H9 (cell line): ENCODE data around the gene FRZB. TPM values are rescaled to one million over a fixed set of nuclear protein-coding genes. Genes with fewer than 3 reads are reported as not detected.

Experiments
- DNase-seq: peaks from one replicate; pipeline ENCODE4 v3.0.0-alpha.2; 2017
- H2AFZ ChIP-seq: one replicate; pipeline ENCODE4 v1.6.1; 2013; ENCODE audit warnings: mild to moderate bottlenecking, low read length, control low read depth, moderate library complexity
- H2AK5ac ChIP-seq: 2 replicates; pipeline ENCODE4 v1.6.1; 2013; ENCODE audit warnings: low read length, control low read depth, mixed read lengths; ENCODE audit not compliant: insufficient read length
- H2BK120ac ChIP-seq: one replicate; pipeline ENCODE4 v1.6.1; 2013; ENCODE audit warnings: low read depth, mild to moderate bottlenecking, low read length, control low read depth, inconsistent platforms; ENCODE audit not compliant: poor library complexity, severe bottlenecking
- H2BK12ac ChIP-seq: 2 replicates; pipeline ENCODE4 v1.6.1; 2013; ENCODE audit warnings: low read length, control low read depth, mixed read lengths, low read depth; ENCODE audit not compliant: insufficient read length
- H2BK15ac ChIP-seq: 2 replicates; pipeline ENCODE4 v1.6.1; 2013; ENCODE audit warnings: low read depth, low read length, control low read depth
- H2BK20ac ChIP-seq: one replicate; pipeline ENCODE4 v1.6.1; 2013; ENCODE audit warnings: low read depth, mild to moderate bottlenecking, low read length, control low read depth, inconsistent platforms; ENCODE audit not compliant: poor library complexity, severe bottlenecking
- H2BK5ac ChIP-seq: 2 replicates; pipeline ENCODE4 v1.6.1; 2013; ENCODE audit warnings: low read length, control low read depth, mixed read lengths; ENCODE audit not compliant: insufficient read length
- H3K14ac ChIP-seq: 2 replicates; pipeline ENCODE4 v1.6.1; 2013; ENCODE audit warnings: low read length, control low read depth; ENCODE audit not compliant: insufficient read depth
- H3K18ac ChIP-seq: 2 replicates; pipeline ENCODE4 v1.6.1; 2013; ENCODE audit warnings: low read depth, mild to moderate bottlenecking, mixed read lengths, low read length, control low read depth; ENCODE audit not compliant: insufficient read length
- H3K23ac ChIP-seq: 2 replicates; pipeline ENCODE4 v1.6.1; 2013; ENCODE audit warnings: low read length, control low read depth, mixed read lengths, low read depth; ENCODE audit not compliant: insufficient read length
- H3K23me2 ChIP-seq: 2 replicates; pipeline ENCODE4 v1.6.1; 2013; ENCODE audit warnings: low read depth, mild to moderate bottlenecking, mixed read lengths, low read length, control low read depth; ENCODE audit not compliant: insufficient read length, poor library complexity, severe bottlenecking
- H3K27ac ChIP-seq: 2 replicates; pipeline ENCODE4 v1.5.1; 2013; ENCODE audit warnings: low read length, control low read depth, mixed read lengths, low read depth; ENCODE audit not compliant: insufficient read length
- H3K27me3 ChIP-seq: 2 replicates; pipeline ENCODE4 v1.6.1; 2013; ENCODE audit warnings: low read length, control low read depth, inconsistent platforms; ENCODE audit not compliant: insufficient read depth
- H3K4ac ChIP-seq: 2 replicates; pipeline ENCODE4 v1.6.1; 2013; ENCODE audit warnings: low read depth, mild to moderate bottlenecking, control low read depth, inconsistent platforms, low read length, moderate library complexity
- H3K4me1 ChIP-seq: 2 replicates; pipeline ENCODE4 v1.6.1; 2013; ENCODE audit warnings: low read length, control low read depth, inconsistent platforms; ENCODE audit not compliant: insufficient read depth
- H3K4me2 ChIP-seq: 2 replicates; pipeline ENCODE4 v1.6.1; 2013; ENCODE audit warnings: low read length, control low read depth, mixed read lengths; ENCODE audit not compliant: insufficient read length, insufficient read depth
- H3K56ac ChIP-seq: 2 replicates; pipeline ENCODE4 v1.6.1; 2013; ENCODE audit warnings: low read depth, mild to moderate bottlenecking, mixed read lengths, low read length, control low read depth; ENCODE audit not compliant: insufficient read length
- H3K79me1 ChIP-seq: 2 replicates; pipeline ENCODE4 v1.6.1; 2013; ENCODE audit warnings: low read depth, mild to moderate bottlenecking, moderate library complexity, low read length, control low read depth, inconsistent platforms; ENCODE audit not compliant: insufficient read depth, poor library complexity, severe bottlenecking
- H3K79me2 ChIP-seq: 2 replicates; pipeline ENCODE4 v1.6.1; 2013; ENCODE audit warnings: low read length, control low read depth, inconsistent platforms; ENCODE audit not compliant: insufficient read depth
- H3K9ac ChIP-seq: 2 replicates; pipeline ENCODE4 v1.6.1; 2013; ENCODE audit warnings: low read length, control low read depth, mixed read lengths; ENCODE audit not compliant: insufficient read length; ENCODE audit errors: extremely low read depth
- H3K9me3 ChIP-seq: one replicate; pipeline ENCODE4 v1.6.1; 2013; ENCODE audit warnings: low read depth, low read length, inconsistent platforms; ENCODE audit not compliant: control insufficient read depth
- H3T11ph ChIP-seq: one replicate; pipeline ENCODE4 v1.6.1; 2013; ENCODE audit warnings: mild to moderate bottlenecking, low read length, control low read depth, inconsistent platforms
- H4K20me1 ChIP-seq: one replicate; pipeline ENCODE4 v1.6.1; 2013; ENCODE audit not compliant: control insufficient read depth, insufficient read length, insufficient read depth
- H4K5ac ChIP-seq: 2 replicates; pipeline ENCODE4 v1.6.1; 2013; ENCODE audit warnings: low read depth, mild to moderate bottlenecking, mixed read lengths, low read length, control low read depth; ENCODE audit not compliant: insufficient read length
- H4K8ac ChIP-seq: replicated peaks from 2 replicates; pipeline ENCODE4 v1.6.1; 2013; ENCODE audit warnings: low read length, control low read depth, mixed read lengths, low read depth; ENCODE audit not compliant: insufficient read length
- H4K91ac ChIP-seq: 2 replicates; pipeline ENCODE4 v1.6.1; 2013; ENCODE audit warnings: low read depth, mild to moderate bottlenecking, moderate library complexity, mixed read lengths, low read length, control low read depth; ENCODE audit not compliant: insufficient read length
- H3K27ac Mint-ChIP-seq, 3 experiments: 2 replicates in 2 of 3; 3 replicates in 1 of 3; pipeline ENCODE4 v1.8.0; 2020 to 2021; ENCODE audit warnings: mixed read lengths in 3 of 3, mild to moderate bottlenecking in 1 of 3, moderate library complexity in 1 of 3
- H3K27me3 Mint-ChIP-seq: 2 replicates; pipeline ENCODE4 v1.8.0; 2021; ENCODE audit warnings: low read depth, mild to moderate bottlenecking, moderate library complexity, mixed read lengths
- H3K36me3 Mint-ChIP-seq, 3 experiments: 2 replicates in 2 of 3; 3 replicates in 1 of 3; pipeline ENCODE4 v1.8.0; 2020 to 2021; ENCODE audit warnings: low read depth in 3 of 3, mixed read lengths in 3 of 3; ENCODE audit not compliant: insufficient read depth in 1 of 3
- H3K4me1 Mint-ChIP-seq, 2 experiments: 2 replicates each; pipeline ENCODE4 v1.8.0; 2020; ENCODE audit warnings: mixed read lengths in 2 of 2
- H3K4me3 Mint-ChIP-seq, 2 experiments: 2 replicates in 1 of 2; 3 replicates in 1 of 2; pipeline ENCODE4 v1.8.0; 2020 to 2021; ENCODE audit warnings: mild to moderate bottlenecking in 2 of 2, mixed read lengths in 2 of 2, moderate library complexity in 1 of 2
- H3K9me3 Mint-ChIP-seq, 2 experiments: 2 replicates in 1 of 2; 3 replicates in 1 of 2; pipeline ENCODE4 v1.8.0; 2020; ENCODE audit warnings: mild to moderate bottlenecking in 2 of 2, mixed read lengths in 2 of 2, moderate library complexity in 1 of 2
- WGBS: extraction: QIAGEN DNeasy Blood & Tissue Kit; methylation state at CpG from one replicate; pipeline ENCODE4 v1.1.7; 2013; ENCODE audit warnings: missing lambda C conversion rate, low lambda C conversion rate, mixed read lengths; ENCODE audit not compliant: insufficient read length; ENCODE audit errors: extremely low coverage; 5-methylcytosine and 5-hydroxymethylcytosine counted together
- total RNA-seq: library from RNA; stranded (reverse); gene quantifications from 2 replicates; pipeline ENCODE4 v1.2.1, GENCODE V29; 2021
- TF ChIP-seq, protein P1 (sequence below): fragments of 200-600 bp; sonication (generic); conservative IDR thresholded peaks from 3 replicates; pipeline ENCODE4 v1.8.0; 2021; ENCODE audit warnings: antibody characterized with exemption, mild to moderate bottlenecking

FRZB gene
- total RNA-seq, 1 experiment from 2014 or later = 1.1 TPM

DNA sequence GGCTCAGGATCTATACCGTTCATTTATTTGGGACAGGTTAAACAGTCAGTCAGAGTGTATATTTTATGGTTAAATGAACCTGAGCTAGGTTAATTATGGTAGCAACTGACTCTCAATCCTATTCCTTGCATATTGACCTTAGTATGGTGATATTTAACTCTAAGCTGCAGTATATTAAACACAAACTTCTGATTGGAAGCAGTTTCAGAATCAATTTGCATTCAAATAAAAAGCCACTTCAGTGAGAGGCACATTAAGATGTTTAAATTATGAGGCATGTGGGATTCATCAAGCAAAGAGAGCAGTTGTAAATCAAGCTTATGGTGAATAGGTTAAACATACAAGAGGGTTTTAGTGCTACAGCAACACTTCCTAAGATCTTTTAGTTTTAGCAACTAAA is 40.4 kb downstream of the FRZB start:
- H3K4me3 Mint-ChIP-seq = no peak overlapping the region
- WGBS = no CpG with 5 or more reads among the region's 1 CpG
- Histone ChIP-seq H3K4me2 (no peak overlapping the region), H4K91ac (no peak overlapping the region), H2BK120ac (no peak overlapping the region), H3K27me3 (no peaks in the 10 kb centered on the region), H3K79me1 (no peaks in the 10 kb centered on the region), H4K20me1 (no peaks in the 10 kb centered on the region), H4K5ac (no peak overlapping the region), H3K14ac (no peak overlapping the region), H3K23ac (no peak overlapping the region), H2BK12ac (no peak overlapping the region), H2AFZ (no peak overlapping the region), H2AK5ac (no peak overlapping the region), H3K9ac (no peak overlapping the region), H3K56ac (no peak overlapping the region), H3K18ac (no peak overlapping the region), H2BK15ac (no peak overlapping the region), H3K23me2 (no peaks in the 10 kb centered on the region), H3K9me3 (no peaks in the 10 kb centered on the region), H3K27ac (no peak overlapping the region), H3K79me2 (no peaks in the 10 kb centered on the region), H4K8ac (no peak overlapping the region), H2BK20ac (no peak overlapping the region), H2BK5ac (no peak overlapping the region), H3K4ac (no peak overlapping the region), H3K4me1 (no peaks in the 10 kb centered on the region), H3T11ph (no peak overlapping the region)
- DNase-seq = no peak
- TF ChIP-seq, protein P1, sequence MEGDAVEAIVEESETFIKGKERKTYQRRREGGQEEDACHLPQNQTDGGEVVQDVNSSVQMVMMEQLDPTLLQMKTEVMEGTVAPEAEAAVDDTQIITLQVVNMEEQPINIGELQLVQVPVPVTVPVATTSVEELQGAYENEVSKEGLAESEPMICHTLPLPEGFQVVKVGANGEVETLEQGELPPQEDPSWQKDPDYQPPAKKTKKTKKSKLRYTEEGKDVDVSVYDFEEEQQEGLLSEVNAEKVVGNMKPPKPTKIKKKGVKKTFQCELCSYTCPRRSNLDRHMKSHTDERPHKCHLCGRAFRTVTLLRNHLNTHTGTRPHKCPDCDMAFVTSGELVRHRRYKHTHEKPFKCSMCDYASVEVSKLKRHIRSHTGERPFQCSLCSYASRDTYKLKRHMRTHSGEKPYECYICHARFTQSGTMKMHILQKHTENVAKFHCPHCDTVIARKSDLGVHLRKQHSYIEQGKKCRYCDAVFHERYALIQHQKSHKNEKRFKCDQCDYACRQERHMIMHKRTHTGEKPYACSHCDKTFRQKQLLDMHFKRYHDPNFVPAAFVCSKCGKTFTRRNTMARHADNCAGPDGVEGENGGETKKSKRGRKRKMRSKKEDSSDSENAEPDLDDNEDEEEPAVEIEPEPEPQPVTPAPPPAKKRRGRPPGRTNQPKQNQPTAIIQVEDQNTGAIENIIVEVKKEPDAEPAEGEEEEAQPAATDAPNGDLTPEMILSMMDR = no peak
- H3K27ac Mint-ChIP-seq = no peak overlapping the region
- H3K4me1 Mint-ChIP-seq = peaks cover 19 to 23% of the 10 kb centered on the region in 2 experiments
- no peaks in the 10 kb centered on the region for H3K36me3 Mint-ChIP-seq
- H3K9me3 Mint-ChIP-seq = no peaks in the 10 kb centered on the region
- no peaks in the 10 kb centered on the region for H3K27me3 Mint-ChIP-seq
